ENCODE data around the gene PCP4. TPM values are rescaled to one million over a fixed set of nuclear protein-coding genes. Genes with fewer than 3 reads are reported as not detected.

The PCP4 gene
- total RNA-seq, 2 experiments from 2014 or later, result not detected

- ChIA-PET POLR2A (no interaction called here), CTCF (ENCODE audit: unreplicated experiment) (no interaction called here)
Measured at GRCh38 chr21:39860600-39860999, 6.6 kb upstream of the PCP4 start.

GRCh38 chr21:39863111-39863510 is 4.1 kb upstream of the PCP4 start:
- DNase-seq (ENCODE audit: low spot score), result no peak
- H3K4me1 ChIP-seq (ENCODE audit: insufficient read depth, low read length, poor library complexity, severe bottlenecking), result no peaks in the 10 kb centered on the region
- H3K79me2 ChIP-seq (ENCODE audit: insufficient read depth, low read depth, low read length), result no peaks in the 10 kb centered on the region
- H3K9me3 ChIP-seq (ENCODE audit: low read length), result no peaks in the 10 kb centered on the region
- intact Hi-C loops (cut with micrococcal nuclease; ENCODE audit: unreplicated experiment), result no loop called here
- H3K27ac ChIP-seq (ENCODE audit: low read depth, low read length, poor library complexity, severe bottlenecking), result no peak overlapping the region
- no peaks in the 10 kb centered on the region for H3K36me3 ChIP-seq (ENCODE audit: insufficient read depth, low read length)
- H3K9me2 ChIP-seq (ENCODE audit: insufficient read depth, low read length), result no peaks in the 10 kb centered on the region
- TF ChIP-seq CTCF (conservative IDR thresholded peaks at IDR 0.05; ENCODE audit: low read length) (no peak), EZH2phosphoT487 (IDR thresholded peaks at IDR 0.05; ENCODE audit: borderline replicate concordance, low read depth, low read length) (no peak)
- no peak overlapping the region for H3K4me3 ChIP-seq (ENCODE audit: low read depth, low read length, poor library complexity, severe bottlenecking)
- no peaks in the 10 kb centered on the region for H4K20me1 ChIP-seq (ENCODE audit: insufficient read depth, low read length)
- BruUV-seq (replicated peaks), result no TSS peak
- POLR2A ChIA-PET, result no interaction called here
- CTCF ChIA-PET (ENCODE audit: unreplicated experiment), result no interaction called here
- no peak overlapping the region for H3K4me2 ChIP-seq (ENCODE audit: low read length)
- no peak overlapping the region for H2AFZ ChIP-seq (ENCODE audit: low read length)

More at GRCh38 chr21:39860600-39860999, 6.6 kb upstream of the PCP4 start:
- no peak for DNase-seq (ENCODE audit: low spot score)
- H3K4me1 ChIP-seq (ENCODE audit: insufficient read depth, low read length, poor library complexity, severe bottlenecking), result no peaks in the 10 kb centered on the region
- H3K9me2 ChIP-seq (ENCODE audit: insufficient read depth, low read length), result no peaks in the 10 kb centered on the region
- H3K36me3 ChIP-seq (ENCODE audit: insufficient read depth, low read length), result no peaks in the 10 kb centered on the region
- H3K9me3 ChIP-seq (ENCODE audit: low read length), result no peaks in the 10 kb centered on the region
- H3K4me2 ChIP-seq (ENCODE audit: low read length), result no peak overlapping the region
- BruUV-seq (replicated peaks), result no TSS peak
- H3K79me2 ChIP-seq (ENCODE audit: insufficient read depth, low read depth, low read length), result no peaks in the 10 kb centered on the region
- H4K20me1 ChIP-seq (ENCODE audit: insufficient read depth, low read length), result no peaks in the 10 kb centered on the region
- TF ChIP-seq CTCF (conservative IDR thresholded peaks at IDR 0.05; ENCODE audit: low read length) (no peak), EZH2phosphoT487 (IDR thresholded peaks at IDR 0.05; ENCODE audit: borderline replicate concordance, low read depth, low read length) (no peak)
- H2AFZ ChIP-seq (ENCODE audit: low read length), result no peak overlapping the region
- no peak overlapping the region for H3K27ac ChIP-seq (ENCODE audit: low read depth, low read length, poor library complexity, severe bottlenecking)
- intact Hi-C loops (cut with micrococcal nuclease; ENCODE audit: unreplicated experiment), result no loop called here
- H3K4me3 ChIP-seq (ENCODE audit: low read depth, low read length, poor library complexity, severe bottlenecking), result no peak overlapping the region

GRCh38 chr21:39866093-39866492 is 1.1 kb upstream of the PCP4 start:
- POLR2A ChIA-PET, result no interaction called here
- no peaks in the 10 kb centered on the region for H3K79me2 ChIP-seq (ENCODE audit: insufficient read depth, low read depth, low read length)
- CTCF ChIA-PET (ENCODE audit: unreplicated experiment), result no interaction called here
- no peaks in the 10 kb centered on the region for H3K9me3 ChIP-seq (ENCODE audit: low read length)
- H4K20me1 ChIP-seq (ENCODE audit: insufficient read depth, low read length), result no peaks in the 10 kb centered on the region
- intact Hi-C loops (cut with micrococcal nuclease; ENCODE audit: unreplicated experiment), result no loop called here
- no peaks in the 10 kb centered on the region for H3K36me3 ChIP-seq (ENCODE audit: insufficient read depth, low read length)
- no peak overlapping the region for H2AFZ ChIP-seq (ENCODE audit: low read length)
- H3K27ac ChIP-seq (ENCODE audit: low read depth, low read length, poor library complexity, severe bottlenecking), result no peak overlapping the region
- no peak overlapping the region for H3K4me3 ChIP-seq (ENCODE audit: low read depth, low read length, poor library complexity, severe bottlenecking)
- no TSS peak for BruUV-seq (replicated peaks)
- H3K9me2 ChIP-seq (ENCODE audit: insufficient read depth, low read length), result no peaks in the 10 kb centered on the region
- DNase-seq (ENCODE audit: low spot score), result no peak
- no peak overlapping the region for H3K4me2 ChIP-seq (ENCODE audit: low read length)
- no peaks in the 10 kb centered on the region for H3K4me1 ChIP-seq (ENCODE audit: insufficient read depth, low read length, poor library complexity, severe bottlenecking)
- TF ChIP-seq CTCF (conservative IDR thresholded peaks at IDR 0.05; ENCODE audit: low read length) (no peak), EZH2phosphoT487 (IDR thresholded peaks at IDR 0.05; ENCODE audit: borderline replicate concordance, low read depth, low read length) (no peak)

Data from OCI-LY7 (cell line).